GM21737 (cell line): ENCODE results near the gene CYP27C1.

Experiments
- ATAC-seq: cut with Tn5 transposase; IDR thresholded peaks from one replicate; pipeline ENCODE4 v1.9.1; 2021; ENCODE audit warnings: mild to moderate bottlenecking, moderate library complexity; ENCODE audit not compliant: unreplicated experiment

The CYP27C1 gene

DNA sequence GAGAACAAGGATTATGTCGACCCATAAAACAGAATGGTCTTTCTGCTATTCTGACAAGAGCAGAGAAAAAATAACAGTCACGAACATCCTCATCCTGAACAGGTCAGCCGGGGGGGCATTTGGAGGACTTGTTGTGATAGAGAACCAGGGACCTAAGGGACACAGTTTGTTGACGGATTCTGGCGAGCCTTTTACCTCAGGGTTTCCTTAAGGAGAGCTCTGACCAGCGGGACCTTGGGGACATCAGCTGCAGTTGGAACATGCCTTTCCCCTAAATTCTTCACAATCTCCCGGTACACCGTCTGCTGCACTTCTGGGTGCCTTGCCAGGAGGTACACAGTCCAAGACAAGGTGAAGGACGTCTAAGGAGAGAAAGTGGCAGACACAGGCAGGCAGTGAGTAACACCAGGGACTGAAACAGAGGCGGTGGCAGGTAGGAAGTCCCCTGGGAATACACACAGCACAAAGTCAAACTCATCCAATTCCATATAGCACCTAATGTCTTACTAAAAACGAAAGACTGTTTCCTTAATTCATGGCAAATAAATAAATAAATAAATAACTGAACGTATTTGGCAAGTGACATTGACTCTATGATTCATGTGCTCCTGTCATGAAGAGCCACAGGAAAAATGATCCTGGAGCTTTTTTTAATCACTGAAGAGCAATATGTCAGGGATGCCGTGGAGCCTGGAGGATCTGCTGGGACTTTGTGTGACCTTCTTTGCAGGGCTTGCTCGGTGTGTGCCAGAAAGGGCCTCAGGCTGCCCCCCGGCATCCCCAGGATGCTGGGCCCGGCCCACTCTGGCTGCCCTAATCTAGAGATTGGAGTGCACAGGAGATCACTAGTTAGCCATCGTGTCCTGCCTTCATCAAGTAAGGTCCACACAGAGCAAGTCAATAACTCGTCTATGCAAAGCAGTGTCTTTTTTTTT, 24.7 kb downstream of the CYP27C1 start:
- ATAC-seq, result no peak

DNA sequence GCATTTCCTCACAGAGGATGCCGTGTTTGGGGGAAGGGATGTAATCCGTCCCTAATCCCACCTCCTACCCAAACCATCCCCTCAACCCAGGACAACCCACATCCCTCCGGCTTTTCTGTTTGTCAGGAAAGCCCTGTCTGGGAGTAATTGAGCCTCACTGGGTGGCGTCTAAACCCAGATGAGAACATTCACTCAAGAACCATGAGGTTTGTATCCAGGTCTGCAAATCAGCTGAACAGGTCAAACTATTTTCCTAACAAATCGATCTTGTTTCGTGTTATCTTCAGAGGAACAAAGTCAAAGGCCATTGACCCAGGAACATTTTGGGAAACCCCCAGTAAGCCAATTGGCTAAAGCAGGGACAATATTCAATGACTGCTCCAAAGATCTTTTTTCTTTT, 25.7 kb downstream of the CYP27C1 start:
- ATAC-seq, result no peak

DNA sequence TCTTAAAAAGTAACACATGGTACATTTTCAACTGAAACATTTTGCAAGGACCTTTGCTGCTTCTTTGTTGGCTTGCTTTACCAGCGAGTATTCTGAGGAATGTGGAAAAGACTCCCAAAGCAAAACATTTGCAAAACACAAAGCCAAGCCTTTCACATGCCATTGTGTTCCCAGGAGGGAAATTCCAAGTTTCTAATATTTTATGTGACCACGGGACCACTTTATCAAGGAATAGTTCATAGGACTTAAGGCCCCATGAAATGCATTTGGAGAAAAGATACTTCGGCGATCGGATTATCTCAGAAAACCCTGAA, 26.2 kb downstream of the CYP27C1 start:
- no peak for ATAC-seq

DNA sequence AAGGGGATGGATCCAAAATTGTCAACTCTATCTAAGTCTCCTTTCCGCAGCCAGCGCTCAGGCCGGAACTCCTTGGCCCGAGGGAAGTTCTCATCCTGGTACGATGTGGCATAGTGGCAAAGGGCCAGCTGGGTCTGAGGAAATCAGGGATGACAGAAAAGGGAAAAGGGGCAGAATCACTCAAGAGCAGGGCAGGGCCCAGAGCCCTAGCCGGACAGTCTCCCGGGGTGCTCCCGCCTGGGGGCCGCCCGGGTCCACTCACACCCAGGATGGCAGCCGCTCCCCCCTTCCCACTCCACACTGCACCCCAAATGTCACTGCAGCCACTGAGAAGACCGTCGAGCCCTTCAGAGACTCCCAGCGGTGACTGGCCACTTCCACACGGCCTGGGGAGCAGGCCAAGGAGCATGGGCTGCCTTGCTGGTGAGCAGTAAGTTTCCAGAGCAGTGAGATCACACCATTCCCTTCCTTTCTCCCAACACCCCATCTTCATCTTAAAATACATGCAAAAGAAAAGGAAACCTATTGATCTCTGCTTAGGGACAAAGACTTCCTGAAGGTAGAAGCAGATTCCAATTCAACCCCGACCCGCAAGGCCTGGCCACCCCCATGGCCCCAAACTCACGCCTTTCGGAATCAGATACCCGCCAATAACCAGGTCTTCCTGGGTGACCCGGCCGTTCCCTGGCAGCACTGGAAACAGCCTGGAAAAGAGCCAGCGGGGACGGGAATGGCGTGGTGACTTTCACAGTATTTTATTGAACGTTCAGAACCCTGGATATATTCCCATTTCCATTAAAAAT, 26.7 kb downstream of the CYP27C1 start:
- ATAC-seq, result no peak

DNA sequence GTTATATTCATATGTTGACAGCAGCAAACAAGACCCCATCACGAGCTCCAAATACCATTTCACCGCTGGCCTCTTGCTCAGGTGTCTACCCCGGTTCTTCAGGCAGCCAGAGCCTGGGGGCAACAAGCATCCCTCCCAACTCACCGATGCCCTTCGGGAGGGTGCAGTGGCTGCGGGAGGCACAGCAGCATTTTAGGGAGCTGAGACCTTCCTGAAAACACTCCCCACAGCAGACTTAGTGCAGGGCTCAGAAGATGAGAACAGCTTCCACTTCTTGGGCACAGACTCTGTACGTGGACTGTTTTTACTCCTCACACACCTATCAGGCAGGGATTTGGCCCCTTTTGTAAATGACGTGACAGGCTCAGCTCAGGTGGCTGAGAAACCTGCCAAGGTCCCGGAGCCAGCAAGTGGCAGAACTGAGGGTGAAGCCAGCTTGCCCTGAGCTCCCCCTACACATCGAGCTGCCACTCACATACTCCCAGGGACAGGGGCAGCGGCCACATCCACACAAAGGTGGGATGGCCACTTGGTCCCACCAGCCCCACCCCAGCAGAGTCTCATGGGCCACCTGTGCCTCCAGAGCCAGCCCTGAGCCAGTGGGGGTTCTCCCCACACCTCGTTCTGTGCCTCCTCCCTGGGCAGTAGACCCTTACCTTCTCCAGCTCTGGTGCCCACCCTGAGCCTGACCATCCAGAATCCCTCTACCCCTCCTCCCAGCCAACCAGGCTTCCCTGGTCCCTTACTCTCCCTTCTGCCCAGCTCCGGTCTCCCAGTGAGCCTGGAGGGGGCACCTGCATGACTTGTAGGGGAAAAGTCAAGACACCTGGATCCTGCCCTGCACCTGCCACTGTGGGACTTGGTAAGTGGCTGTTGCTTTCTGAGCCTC, 28.5 kb downstream of the CYP27C1 start:
- ATAC-seq, result no peak

DNA sequence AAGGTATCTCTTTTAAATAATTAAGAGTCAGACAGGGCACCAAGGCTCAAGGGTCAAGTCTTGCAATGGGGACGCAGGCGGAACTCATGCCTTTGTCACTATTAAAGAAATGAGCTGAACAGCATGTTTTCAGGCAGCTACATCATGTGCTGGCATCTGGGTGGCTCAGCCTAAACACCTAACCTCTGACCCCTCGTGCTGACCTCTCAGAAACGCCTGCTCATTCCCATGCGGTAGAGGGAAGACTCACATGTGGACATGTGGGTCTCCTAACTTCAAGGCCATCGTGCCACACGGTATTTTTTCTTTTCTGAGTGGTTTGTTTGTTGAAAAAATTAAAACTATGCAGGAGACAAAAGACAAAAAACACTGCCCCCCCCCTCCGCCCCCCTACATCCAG, 31.3 kb downstream of the CYP27C1 start:
- ATAC-seq, result no peak

DNA sequence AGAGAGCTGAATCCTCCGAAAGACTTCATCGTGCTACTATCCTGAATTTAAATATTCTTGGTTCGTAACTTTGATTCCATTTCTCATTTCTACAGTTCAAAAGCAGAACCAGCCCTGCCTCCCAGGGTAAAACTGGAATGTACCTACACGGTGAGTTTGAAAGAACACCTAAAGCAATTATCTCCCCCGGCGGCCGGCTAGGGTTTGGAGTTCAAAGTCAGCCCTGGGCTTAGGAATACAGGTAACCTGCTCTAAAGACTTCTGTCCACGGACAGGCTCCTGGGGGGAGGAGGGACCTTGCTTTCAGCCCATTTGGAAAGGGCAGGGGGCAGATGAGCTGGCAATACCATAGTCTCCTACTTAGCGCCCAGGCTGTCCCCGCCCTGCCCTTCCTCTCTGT, 32.3 kb downstream of the CYP27C1 start:
- ATAC-seq, result no peak

DNA sequence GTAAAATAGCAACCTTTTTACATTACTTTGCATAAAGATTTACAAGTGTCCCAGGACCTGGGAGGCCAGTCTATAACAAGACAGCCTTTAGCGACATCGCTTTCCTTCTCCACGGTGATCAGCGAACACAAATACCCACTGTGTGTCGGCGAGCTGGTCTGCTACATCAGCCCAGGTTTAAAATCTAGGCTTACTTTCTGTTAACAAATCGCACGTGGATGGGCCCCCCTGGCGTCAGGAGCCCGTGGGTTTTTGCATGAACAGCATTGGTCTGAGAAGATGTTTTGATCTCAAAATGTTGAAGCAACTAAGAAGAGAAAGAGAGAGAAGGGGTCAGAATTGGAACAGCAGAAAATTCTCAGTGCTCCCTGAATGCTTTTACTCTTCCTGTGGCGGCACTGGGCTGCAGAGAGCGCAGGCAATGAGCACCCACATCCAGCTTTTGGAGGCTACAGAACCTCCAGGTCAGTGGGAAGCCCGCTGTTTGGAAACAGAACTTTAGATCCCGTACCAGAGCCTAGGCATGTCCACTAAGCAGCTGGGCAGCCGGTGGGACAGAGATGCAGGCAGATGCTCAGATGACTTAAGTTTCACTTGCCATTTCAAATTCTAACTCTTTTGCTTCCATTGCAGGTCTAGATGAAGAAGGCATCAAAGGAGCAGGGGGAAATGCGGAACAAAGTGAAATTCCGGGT, 32.9 kb downstream of the CYP27C1 start:
- ATAC-seq, result no peak

DNA sequence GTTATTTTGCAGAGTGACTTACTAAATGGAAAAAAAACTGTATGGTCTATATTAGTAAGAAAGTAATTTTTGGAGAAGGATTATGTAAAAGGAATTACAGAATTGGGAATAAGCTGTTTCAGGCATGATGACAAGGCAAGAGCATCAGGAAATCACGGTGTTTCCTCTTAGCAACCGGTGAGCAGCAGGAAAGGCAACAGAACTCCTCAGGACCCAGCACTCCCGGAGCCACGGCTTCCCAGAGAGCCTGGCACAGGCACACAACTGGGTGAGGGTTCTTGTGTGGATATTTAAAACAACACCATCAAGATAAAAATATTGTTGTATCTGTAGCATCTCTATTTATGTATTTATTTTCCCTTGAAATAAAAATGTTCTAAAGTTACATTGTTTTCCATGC, 34.4 kb downstream of the CYP27C1 start:
- ATAC-seq, result no peak

DNA sequence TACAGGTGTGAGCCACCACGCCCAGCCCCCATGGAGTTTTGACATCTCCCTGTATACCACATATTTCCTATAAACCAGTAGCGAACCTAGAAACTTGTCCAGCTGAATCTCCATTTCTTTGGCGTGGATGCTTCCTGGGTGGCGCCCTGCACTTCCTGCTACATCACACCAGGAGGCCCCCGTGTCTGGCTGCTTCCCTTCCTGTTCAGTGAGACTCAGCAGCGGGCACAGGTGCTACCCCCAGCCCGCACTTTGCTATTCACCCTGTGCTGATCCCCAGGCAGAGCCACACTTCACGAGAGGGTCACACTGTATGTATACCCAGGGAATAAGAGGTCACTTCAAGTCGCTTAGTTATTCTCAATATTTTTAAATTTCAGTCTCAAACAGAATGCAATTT, 35.0 kb downstream of the CYP27C1 start:
- no peak for ATAC-seq

DNA sequence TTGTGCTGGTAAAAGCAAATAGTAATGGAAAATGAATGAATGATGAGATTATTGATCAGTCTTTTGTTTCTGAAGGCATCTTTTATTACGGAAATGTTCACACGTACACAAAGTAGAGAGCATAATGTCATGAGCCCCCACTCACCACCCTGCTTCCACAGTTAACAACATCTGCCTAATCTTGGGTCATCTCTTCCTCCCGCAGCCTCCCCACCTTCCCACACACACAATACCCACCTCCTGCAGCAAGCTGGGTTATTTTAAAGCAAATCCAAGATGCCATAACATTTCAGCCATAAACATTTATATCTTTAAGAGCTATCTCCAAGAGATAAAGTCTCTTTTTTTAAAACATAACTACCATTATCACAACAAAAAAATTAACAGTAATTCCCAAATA, 36.3 kb downstream of the CYP27C1 start:
- ATAC-seq, result no peak

DNA sequence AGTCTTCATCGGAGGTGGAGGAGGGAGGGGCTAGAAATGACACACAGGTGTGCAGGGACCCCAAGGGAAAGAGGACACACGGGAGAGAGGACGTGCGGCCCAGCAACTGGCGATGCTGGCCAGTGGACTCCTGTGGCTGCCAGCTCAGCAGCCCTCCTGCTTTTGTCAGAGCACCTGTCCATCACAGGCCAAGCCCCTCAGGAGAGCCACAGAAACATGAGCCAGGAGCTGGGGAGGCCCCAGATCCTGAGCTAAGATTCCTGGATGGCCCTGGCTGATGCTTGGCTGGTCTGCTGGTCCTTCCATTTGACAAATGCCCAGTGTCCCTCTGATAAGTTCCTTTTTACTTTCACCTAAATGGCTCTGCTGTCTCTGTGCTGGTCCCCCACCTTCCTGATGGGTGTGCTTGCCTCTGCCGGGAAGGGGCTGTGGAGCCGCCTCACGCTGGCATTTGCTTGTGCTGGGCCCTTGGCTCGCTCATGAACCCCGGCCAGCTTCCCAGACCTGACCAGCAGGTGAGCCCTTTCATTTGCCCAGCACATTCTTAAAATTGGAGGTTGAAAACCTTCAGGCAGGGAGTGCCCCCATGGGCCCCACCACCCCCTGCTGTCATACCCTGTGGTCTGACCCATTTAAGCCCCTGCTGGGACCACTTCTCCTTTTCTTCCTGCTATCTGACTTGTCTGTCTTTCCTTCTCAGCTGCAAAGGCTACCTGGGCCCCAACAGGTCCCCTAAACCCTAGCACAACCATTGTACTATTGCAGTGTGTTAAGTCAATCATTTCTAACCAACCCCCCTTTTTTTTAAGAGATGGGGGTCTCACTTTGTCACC, 37.3 kb downstream of the CYP27C1 start:
- no peak for ATAC-seq

DNA sequence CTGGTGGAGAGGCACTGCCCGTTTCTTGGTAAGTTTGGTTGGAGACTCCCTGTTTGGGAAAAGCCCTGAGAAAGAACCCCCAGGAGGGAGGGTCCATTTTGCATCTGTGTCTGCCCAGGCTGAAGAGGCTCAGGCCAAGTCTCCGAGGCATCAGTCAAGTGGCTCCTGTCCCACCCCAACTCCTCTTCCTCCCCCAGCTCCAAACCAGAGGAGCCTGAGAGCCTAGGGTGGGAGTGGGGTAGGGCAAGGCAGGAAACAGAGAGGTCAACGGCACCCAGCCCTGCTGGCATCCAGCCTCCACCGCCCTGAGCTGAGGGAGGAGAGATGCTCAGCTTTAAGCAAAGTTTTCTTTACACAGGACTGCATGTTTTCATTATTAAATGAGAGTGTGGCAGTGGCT, 38.2 kb downstream of the CYP27C1 start:
- no peak for ATAC-seq

DNA sequence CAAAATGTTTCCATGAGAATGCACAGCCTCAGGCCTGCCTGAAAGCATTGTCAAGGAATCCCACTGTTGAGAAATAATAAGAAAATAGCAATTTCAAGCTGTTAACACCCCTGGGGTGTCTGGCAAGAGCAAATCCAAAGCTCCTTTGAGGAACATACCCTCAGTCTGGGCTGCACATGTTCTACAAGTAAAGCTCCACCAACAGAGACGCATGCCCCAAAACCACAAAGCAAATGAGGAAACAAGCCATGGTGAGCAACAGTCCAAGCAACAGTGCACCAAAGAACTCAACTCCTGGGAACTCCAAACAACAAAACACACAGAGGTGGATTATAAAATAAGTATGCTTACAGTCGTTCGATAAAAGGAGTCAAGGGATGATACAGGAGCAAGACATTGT, 40.3 kb downstream of the CYP27C1 start:
- no peak for ATAC-seq

DNA sequence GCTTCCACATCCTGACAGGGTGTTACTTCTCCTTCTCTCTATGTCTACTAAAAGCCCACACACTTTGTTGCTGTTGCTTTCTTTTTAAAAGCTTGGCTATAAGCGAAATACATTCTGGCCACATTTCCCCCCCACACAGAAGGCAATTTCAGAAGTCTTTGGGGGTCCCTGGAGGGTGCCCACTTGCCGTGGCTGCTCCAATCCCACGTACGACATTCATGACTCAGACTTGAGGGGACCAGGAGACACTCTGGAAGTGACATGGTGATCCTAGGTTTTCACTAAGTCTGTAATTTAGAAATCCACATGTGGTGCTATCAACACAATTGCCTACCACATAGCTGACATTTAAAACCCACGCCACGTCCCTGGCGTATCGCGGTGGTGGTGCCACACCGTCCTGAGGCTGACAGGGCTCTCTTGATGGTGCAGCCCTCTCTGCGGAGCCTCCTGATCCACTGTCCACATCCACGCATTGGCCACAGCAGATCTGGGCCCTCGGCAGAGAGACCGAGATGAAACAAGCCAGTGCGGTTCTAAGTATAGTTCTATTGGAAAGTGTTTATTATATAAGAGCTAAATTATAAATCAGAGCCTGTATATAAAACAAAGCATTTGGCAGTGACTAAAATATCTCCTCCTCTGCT, 42.4 kb downstream of the CYP27C1 start:
- ATAC-seq, result no peak

DNA sequence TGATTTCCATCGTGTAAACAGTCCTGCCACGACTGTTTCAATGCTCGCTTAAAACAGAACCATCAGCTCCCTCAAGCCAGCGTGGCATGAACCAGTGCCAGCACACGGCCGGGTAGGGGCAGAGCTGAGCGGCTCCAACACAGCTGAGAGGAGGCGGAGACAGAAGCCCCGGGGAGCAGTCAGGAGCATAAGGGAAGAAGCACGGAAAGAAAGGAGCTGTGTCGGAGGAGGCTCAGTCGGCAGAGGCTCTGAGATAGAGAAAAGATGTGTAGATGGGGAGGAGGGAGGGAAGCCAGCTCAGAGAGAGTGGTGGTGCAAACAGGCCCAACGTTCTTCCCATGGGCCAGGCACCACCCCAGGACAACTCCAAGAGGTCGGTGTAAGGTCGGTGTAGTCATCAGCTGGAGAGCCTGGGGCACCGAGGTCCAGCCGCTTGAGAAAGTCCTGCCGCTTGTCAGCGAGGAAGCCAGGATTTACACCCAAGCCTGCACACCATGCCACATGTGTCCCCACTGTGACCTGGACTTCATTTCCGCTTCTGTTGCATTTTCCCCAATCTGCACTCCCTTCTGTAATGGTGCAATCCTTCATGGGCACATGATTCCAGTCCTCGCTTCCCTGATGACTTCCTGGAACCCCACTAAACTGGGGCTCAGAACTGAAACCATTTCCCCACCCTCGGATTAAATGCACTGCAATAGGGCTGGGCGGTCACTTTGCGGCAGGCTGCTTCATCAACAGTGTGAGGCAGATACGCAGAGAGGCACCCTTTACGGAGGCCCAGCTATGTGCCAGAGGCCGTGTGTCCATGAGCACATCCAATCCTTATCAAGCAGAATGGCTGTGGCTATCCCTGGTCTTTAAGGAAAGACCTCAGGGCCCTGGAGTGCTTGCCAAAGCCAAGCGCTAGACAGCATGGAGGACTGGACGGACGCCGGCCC, 43.5 kb downstream of the CYP27C1 start:
- no peak for ATAC-seq

DNA sequence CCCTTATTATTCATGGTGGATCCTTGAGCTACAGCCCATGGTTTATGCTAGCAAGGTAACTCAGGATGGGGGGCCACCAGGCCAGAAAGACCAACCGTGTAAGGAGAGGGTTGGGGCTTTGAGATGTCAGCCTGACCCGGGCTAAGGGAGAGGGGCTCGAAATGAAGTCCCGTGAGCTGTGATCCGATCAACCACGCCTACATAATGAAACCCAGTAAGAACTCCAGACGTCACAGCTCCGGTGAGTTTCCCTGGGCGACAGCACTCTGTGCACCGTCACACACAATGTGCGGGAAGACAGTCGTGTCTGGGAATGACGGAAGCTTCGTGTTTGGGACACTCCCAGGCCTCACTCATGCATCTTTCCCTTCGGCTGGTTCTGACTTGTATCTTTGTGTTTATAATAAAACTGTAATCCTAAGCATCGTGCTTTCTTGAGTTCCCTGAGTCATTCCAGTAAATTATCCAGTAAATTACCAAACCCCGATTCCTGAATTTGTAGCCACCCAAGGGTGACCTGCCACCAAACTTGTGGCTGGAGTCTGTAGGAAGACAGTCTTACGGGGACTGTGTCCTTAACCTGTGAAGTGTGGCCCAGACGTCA, 44.2 kb downstream of the CYP27C1 start:
- no peak for ATAC-seq
